ENCODE results near the gene WDR5. TPM values are rescaled to one million over a fixed set of nuclear protein-coding genes. Genes with fewer than 3 reads are reported as not detected.
A peak's percentile ranks its signal among the peaks of the same experiment; 100 is the strongest.

Gene WDR5
- total RNA-seq, 1 donor from 2014 or later = 29.3 TPM

DNA sequence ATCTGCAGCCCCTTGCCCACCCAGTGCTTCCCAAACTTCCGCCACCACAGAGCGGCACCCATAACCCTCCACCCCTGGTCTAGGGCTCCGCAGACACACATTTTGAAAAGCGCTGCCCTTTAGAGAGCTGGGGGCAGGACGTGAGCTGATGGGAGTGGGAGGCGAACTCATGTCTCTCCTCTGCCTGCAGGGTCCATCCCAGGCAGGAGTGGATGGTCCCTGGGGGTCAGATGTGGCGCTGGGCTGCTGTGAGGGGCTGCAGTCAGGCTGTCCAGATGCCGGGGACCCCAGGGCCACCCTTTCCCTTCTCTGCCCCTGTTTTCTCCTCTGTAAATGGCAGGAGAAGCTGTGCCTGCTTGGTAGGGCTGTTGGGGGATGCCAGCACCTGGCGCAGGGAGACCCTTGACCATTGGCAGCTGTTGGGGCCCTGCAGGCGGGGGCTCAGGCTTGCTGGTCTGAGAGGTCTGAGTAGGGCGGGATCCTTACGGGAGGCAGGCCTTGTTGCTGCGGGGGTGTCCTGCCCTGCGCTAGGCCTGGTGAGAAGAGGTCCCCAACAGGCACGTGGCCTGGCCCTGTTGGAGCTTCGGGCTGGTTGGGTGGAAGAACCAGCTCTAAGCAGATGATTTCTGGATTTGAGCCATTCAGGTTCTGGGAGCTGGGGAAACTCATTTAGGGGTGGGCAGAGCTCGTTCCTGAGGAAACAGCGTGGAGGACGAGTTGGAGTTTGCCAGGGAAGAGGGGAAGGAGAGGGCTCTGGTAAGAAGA, 38.8 kb downstream of the WDR5 start:
- no peak overlapping the region for H3K4me3 Mint-ChIP-seq (ENCODE audit: unreplicated experiment)
- H3K27me3 Mint-ChIP-seq (ENCODE audit: unreplicated experiment) = no peaks in the 10 kb centered on the region
- TF ChIP-seq CTCF (IDR thresholded peaks at IDR 0.05) = no peak
- no peaks in the 10 kb centered on the region for H3K9me3 Mint-ChIP-seq (ENCODE audit: unreplicated experiment)
- H3K4me1 Mint-ChIP-seq (ENCODE audit: unreplicated experiment) = peaks cover 47% of the 10 kb centered on the region
- no peak overlapping the region for H3K27ac Mint-ChIP-seq (ENCODE audit: unreplicated experiment)
- no peak for DNase-seq (ENCODE audit: extremely low spot score, unreplicated experiment)
- no peaks in the 10 kb centered on the region for H3K36me3 Mint-ChIP-seq (ENCODE audit: unreplicated experiment)

DNA sequence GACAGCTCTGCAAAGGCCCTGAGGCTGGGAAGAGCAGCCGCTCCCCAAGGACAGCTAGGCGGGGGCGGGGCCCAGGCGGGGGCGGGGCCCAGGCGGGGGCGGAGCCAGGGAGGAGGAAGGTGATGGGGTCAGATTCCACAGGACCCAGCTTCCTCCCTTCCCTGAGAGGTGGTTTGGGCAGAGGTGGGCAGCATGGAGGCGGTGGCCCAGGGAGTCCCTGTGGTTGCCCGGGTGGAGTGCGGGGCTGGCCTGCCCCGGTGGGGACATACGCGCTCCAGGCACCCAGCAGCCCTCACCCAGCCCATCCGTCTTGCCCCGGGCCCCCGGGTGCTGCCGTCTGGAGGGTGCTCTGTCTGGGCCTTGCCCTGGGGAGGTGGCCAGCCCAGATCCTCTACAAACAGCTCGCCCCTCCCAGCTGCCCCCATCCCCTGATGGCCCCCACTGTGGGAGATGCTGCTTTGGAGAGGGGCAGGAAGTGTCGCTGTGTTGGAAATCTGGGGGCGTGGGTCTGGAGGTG, 39.5 kb downstream of the WDR5 start:
- Mint-ChIP-seq H3K4me3 (ENCODE audit: unreplicated experiment) (no peak overlapping the region), H3K9me3 (ENCODE audit: unreplicated experiment) (no peaks in the 10 kb centered on the region)
- TF ChIP-seq CTCF (IDR thresholded peaks at IDR 0.05) = no peak

GRCh38 chr9:134175808-134176598, 40.1 kb downstream of the WDR5 start:
- no peaks in the 10 kb centered on the region for H3K36me3 Mint-ChIP-seq (ENCODE audit: unreplicated experiment)
- peak; percentile 29 for TF ChIP-seq CTCF (IDR thresholded peaks at IDR 0.05)
- H3K27me3 Mint-ChIP-seq (ENCODE audit: unreplicated experiment) = no peaks in the 10 kb centered on the region
- H3K9me3 Mint-ChIP-seq (ENCODE audit: unreplicated experiment) = no peaks in the 10 kb centered on the region
- H3K4me1 Mint-ChIP-seq (ENCODE audit: unreplicated experiment) = peaks cover 60% of the 10 kb centered on the region
- H3K4me3 Mint-ChIP-seq (ENCODE audit: unreplicated experiment) = no peak overlapping the region
- H3K27ac Mint-ChIP-seq (ENCODE audit: unreplicated experiment) = no peak overlapping the region
- no peak for DNase-seq (ENCODE audit: extremely low spot score, unreplicated experiment)

More for the DNA sequence above, 39.5 kb downstream of the WDR5 start:
- Mint-ChIP-seq H3K36me3 (ENCODE audit: unreplicated experiment) (no peaks in the 10 kb centered on the region), H3K4me1 (ENCODE audit: unreplicated experiment) (peaks cover 54% of the 10 kb centered on the region), H3K27me3 (ENCODE audit: unreplicated experiment) (no peaks in the 10 kb centered on the region), H3K27ac (ENCODE audit: unreplicated experiment) (no peak overlapping the region)
- no peak for DNase-seq (ENCODE audit: extremely low spot score, unreplicated experiment)

- TF ChIP-seq CTCF (IDR thresholded peaks at IDR 0.05) = no peak
- Mint-ChIP-seq H3K4me3 (ENCODE audit: unreplicated experiment) (no peak overlapping the region), H3K9me3 (ENCODE audit: unreplicated experiment) (no peaks in the 10 kb centered on the region), H3K4me1 (ENCODE audit: unreplicated experiment) (peaks cover 62% of the 10 kb centered on the region), H3K27me3 (ENCODE audit: unreplicated experiment) (no peaks in the 10 kb centered on the region), H3K27ac (ENCODE audit: unreplicated experiment) (peak overlapping the region; percentile 23), H3K36me3 (ENCODE audit: unreplicated experiment) (no peaks in the 10 kb centered on the region)
- DNase-seq (ENCODE audit: extremely low spot score, unreplicated experiment) = no peak
Measured at GRCh38 chr9:134176599-134176968, 40.7 kb downstream of the WDR5 start.

DNA sequence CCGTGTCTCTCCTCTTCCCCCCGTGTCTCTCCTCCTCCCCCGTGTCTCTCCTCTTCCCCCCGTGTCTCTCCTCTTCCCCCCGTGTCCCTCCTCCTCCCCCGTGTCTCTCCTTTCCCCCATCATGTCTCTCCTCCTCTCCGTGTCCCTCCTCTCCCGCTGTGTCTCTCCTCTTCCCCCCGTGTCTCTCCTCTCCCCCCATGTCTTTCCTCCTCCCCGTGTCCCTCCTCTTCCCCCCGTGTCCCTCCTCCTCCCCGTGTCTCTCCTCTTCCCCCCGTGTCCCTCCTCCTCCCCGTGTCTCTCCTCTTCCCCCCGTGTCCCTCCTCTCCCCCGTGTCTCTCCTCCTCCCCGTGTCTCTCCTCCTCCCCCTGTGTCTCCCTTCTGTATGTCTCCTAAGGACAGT, 41.3 kb downstream of the WDR5 start:
- TF ChIP-seq CTCF (IDR thresholded peaks at IDR 0.05) = no peak
- H3K27me3 Mint-ChIP-seq (ENCODE audit: unreplicated experiment) = no peaks in the 10 kb centered on the region
- no peaks in the 10 kb centered on the region for H3K36me3 Mint-ChIP-seq (ENCODE audit: unreplicated experiment)
- no peaks in the 10 kb centered on the region for H3K9me3 Mint-ChIP-seq (ENCODE audit: unreplicated experiment)
- no peak for DNase-seq (ENCODE audit: extremely low spot score, unreplicated experiment)
- peaks cover 64% of the 10 kb centered on the region for H3K4me1 Mint-ChIP-seq (ENCODE audit: unreplicated experiment)
- no peak overlapping the region for H3K27ac Mint-ChIP-seq (ENCODE audit: unreplicated experiment)
- H3K4me3 Mint-ChIP-seq (ENCODE audit: unreplicated experiment) = no peak overlapping the region

Data from osteocyte (in vitro differentiated cells).